GM21528 (cell line): ENCODE measurements around the gene ATP6V0B.

Experiments used
- ATAC-seq: cut with Tn5 transposase; IDR thresholded peaks from one replicate; pipeline ENCODE4 v1.9.1; 2021; ENCODE audit warnings: mild to moderate bottlenecking, moderate library complexity; ENCODE audit not compliant: unreplicated experiment, low FRiP score

The ATP6V0B gene

GRCh38 chr1:43945674-43946235, 29.0 kb upstream of the ATP6V0B start:
- ATAC-seq: no peak

GRCh38 chr1:43946236-43947060, 28.3 kb upstream of the ATP6V0B start, which contains the start of gene IPO13:
Gene IPO13 (plus strand): TSS chr1:43946950. CDS start chr1:43947601, 651 bp downstream.
- peak; percentile 91 for ATAC-seq

GRCh38 chr1:43947061-43947873, 27.5 kb upstream of the ATP6V0B start:
- ATAC-seq: peak; percentile 34

GRCh38 chr1:43947874-43948437, 26.8 kb upstream of the ATP6V0B start:
- no peak for ATAC-seq

GRCh38 chr1:43949678-43950077, 25.1 kb upstream of the ATP6V0B start:
- no peak for ATAC-seq

GRCh38 chr1:43951021-43951985, 23.5 kb upstream of the ATP6V0B start:
- ATAC-seq: no peak

GRCh38 chr1:43952731-43953346, 21.9 kb upstream of the ATP6V0B start:
- ATAC-seq: no peak

GRCh38 chr1:43953361-43953760, 21.4 kb upstream of the ATP6V0B start:
- no peak for ATAC-seq

- ATAC-seq: no peak
These were observed 20.7 kb upstream of the ATP6V0B start for GRCh38 chr1:43954036-43954435.

GRCh38 chr1:43956234-43956633, 18.5 kb upstream of the ATP6V0B start:
- ATAC-seq: no peak

- ATAC-seq: no peak
These were observed 17.2 kb upstream of the ATP6V0B start for GRCh38 chr1:43957407-43958040.

- no peak for ATAC-seq
These were observed 16.2 kb upstream of the ATP6V0B start for GRCh38 chr1:43958351-43959255.

GRCh38 chr1:43960798-43961197, 14.0 kb upstream of the ATP6V0B start:
- ATAC-seq: no peak

GRCh38 chr1:43961692-43962091, 13.1 kb upstream of the ATP6V0B start:
- ATAC-seq: no peak

- ATAC-seq: no peak
These were observed 12.4 kb upstream of the ATP6V0B start for GRCh38 chr1:43962324-43962723.

- ATAC-seq: no peak
These were observed 11.8 kb upstream of the ATP6V0B start for GRCh38 chr1:43963006-43963405.

GRCh38 chr1:43963890-43964289, 10.9 kb upstream of the ATP6V0B start:
- ATAC-seq: no peak

- ATAC-seq: no peak
These were observed 9.4 kb upstream of the ATP6V0B start for GRCh38 chr1:43965316-43965715.
